ENCODE data around the gene IFNW1. TPM values are rescaled to one million over a fixed set of nuclear protein-coding genes. Genes with fewer than 3 reads are reported as not detected.

IFNW1 gene
- total and polyA plus RNA-seq, 10 of the 15 experiments (the other 5 are each of a cell fraction or from before 2014, with no cell fraction given): 0.06 to 0.11 (median 0.09) TPM; not detected in 7

GRCh38 chr9:21155501-21155900, 13.9 kb upstream of the IFNW1 start:
- TF ChIP-seq SMARCA5 (IDR thresholded peaks at IDR 0.05) (no peak), JUND (IDR thresholded peaks at IDR 0.05; ENCODE audit: low read depth, low read length) (no peak), ZZZ3 (IDR thresholded peaks at IDR 0.05; ENCODE audit: control insufficient read depth, insufficient read length, low read depth) (no peak), MEF2B (IDR thresholded peaks at IDR 0.05; ENCODE audit: partially characterized antibody, poor library complexity, severe bottlenecking) (no peak), POU2F2 (IDR thresholded peaks at IDR 0.05; ENCODE audit: borderline replicate concordance, low read depth, low read length) (no peak), MYB (IDR thresholded peaks at IDR 0.05; ENCODE audit: borderline replicate concordance, low read depth, low read length) (no peak), HCFC1 (IDR thresholded peaks at IDR 0.05; ENCODE audit: low read length) (no peak), IKZF1 (conservative IDR thresholded peaks at IDR 0.05) (no peak), MTA2 (IDR thresholded peaks at IDR 0.05; ENCODE audit: low read depth) (no peak), NR2C2 (IDR thresholded peaks at IDR 0.05; ENCODE audit: borderline replicate concordance, control insufficient read depth, insufficient read length, low read depth) (no peak), ATF7 (IDR thresholded peaks at IDR 0.05; ENCODE audit: low read depth) (no peak), E4F1 (IDR thresholded peaks at IDR 0.05; ENCODE audit: borderline replicate concordance, partially characterized antibody) (no peak), NKRF (conservative IDR thresholded peaks at IDR 0.05) (no peak), SIN3A (IDR thresholded peaks at IDR 0.05; ENCODE audit: low read depth, low read length) (no peak)
- TF ChIP-seq, protein P1, sequence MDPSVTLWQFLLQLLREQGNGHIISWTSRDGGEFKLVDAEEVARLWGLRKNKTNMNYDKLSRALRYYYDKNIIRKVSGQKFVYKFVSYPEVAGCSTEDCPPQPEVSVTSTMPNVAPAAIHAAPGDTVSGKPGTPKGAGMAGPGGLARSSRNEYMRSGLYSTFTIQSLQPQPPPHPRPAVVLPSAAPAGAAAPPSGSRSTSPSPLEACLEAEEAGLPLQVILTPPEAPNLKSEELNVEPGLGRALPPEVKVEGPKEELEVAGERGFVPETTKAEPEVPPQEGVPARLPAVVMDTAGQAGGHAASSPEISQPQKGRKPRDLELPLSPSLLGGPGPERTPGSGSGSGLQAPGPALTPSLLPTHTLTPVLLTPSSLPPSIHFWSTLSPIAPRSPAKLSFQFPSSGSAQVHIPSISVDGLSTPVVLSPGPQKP (IDR thresholded peaks at IDR 0.05; ENCODE audit: low read depth, low read length): no peak
- TF ChIP-seq, protein P2, sequence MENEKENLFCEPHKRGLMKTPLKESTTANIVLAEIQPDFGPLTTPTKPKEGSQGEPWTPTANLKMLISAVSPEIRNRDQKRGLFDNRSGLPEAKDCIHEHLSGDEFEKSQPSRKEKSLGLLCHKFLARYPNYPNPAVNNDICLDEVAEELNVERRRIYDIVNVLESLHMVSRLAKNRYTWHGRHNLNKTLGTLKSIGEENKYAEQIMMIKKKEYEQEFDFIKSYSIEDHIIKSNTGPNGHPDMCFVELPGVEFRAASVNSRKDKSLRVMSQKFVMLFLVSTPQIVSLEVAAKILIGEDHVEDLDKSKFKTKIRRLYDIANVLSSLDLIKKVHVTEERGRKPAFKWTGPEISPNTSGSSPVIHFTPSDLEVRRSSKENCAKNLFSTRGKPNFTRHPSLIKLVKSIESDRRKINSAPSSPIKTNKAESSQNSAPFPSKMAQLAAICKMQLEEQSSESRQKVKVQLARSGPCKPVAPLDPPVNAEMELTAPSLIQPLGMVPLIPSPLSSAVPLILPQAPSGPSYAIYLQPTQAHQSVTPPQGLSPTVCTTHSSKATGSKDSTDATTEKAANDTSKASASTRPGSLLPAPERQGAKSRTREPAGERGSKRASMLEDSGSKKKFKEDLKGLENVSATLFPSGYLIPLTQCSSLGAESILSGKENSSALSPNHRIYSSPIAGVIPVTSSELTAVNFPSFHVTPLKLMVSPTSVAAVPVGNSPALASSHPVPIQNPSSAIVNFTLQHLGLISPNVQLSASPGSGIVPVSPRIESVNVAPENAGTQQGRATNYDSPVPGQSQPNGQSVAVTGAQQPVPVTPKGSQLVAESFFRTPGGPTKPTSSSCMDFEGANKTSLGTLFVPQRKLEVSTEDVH (IDR thresholded peaks at IDR 0.05; ENCODE audit: low read depth, partially characterized antibody): no peak
- no peaks in the 10 kb centered on the region for H3K36me3 ChIP-seq (ENCODE audit: control insufficient read depth in 2 of 2, insufficient read depth in 2 of 2, low read length in 1 of 2)
- H3K27ac ChIP-seq (ENCODE audit: control insufficient read depth, insufficient read depth): no peak overlapping the region
- no peak for FAIRE-seq
- RAD21 ChIA-PET (ENCODE audit: unreplicated experiment): no interaction called here
- no peaks in the 10 kb centered on the region for H3K79me2 ChIP-seq (ENCODE audit: control insufficient read depth, insufficient read depth, low read length)
- no TSS peak for BruUV-seq (replicated peaks)
- ATAC-seq: no peak
- no peaks in the 10 kb centered on the region for H4K20me1 ChIP-seq (ENCODE audit: control insufficient read depth, insufficient read depth)
- no peak for DNase-seq (ENCODE audit: low read depth, low spot score)
- SMC1A ChIA-PET (ENCODE audit: uncharacterized antibody, unreplicated experiment): interaction anchor here (1.1 kb wide), 1 partner anchor 76 kb away, joined by 3 read pairs; no protein-coding TSS in a partner anchor
- CTCF ChIA-PET: interaction anchor here (0.6 kb wide), 1 partner anchor 872 kb away, joined by 3 read pairs; no protein-coding TSS in a partner anchor
- POLR2A ChIA-PET: interaction anchor here (0.7 kb wide), 1 partner anchor 38 kb away, joined by 4 read pairs; no protein-coding TSS in a partner anchor
- in situ Hi-C loops (cut with MboI) (no loop called here), intact Hi-C loops (cut with micrococcal nuclease; ENCODE audit: unreplicated experiment) (no loop called here)
- H2AFZ ChIP-seq (ENCODE audit: control insufficient read depth, low read depth, low read length): no peak overlapping the region
- H3K4me2 ChIP-seq (ENCODE audit: control insufficient read depth, insufficient read depth): no peak overlapping the region
- H3K4me1 ChIP-seq (ENCODE audit: control insufficient read depth, insufficient read depth, low read length): peaks cover 4% of the 10 kb centered on the region
- H3K4me3 ChIP-seq: no peak overlapping the region
- H3K9ac ChIP-seq (ENCODE audit: control insufficient read depth, insufficient read depth, low read length): no peak overlapping the region
- H3K9me3 ChIP-seq (replicated peaks; ENCODE audit: control insufficient read depth, insufficient read depth, low read length): no peaks in the 10 kb centered on the region
- no peaks in the 10 kb centered on the region for H3K27me3 ChIP-seq (replicated peaks in 1 of 2; ENCODE audit: control insufficient read depth in 2 of 2, insufficient read depth in 2 of 2, low read length in 1 of 2)
- 54% methylated on average over 2 of the region's 2 CpGs for WGBS (ENCODE audit: insufficient coverage, insufficient replicate concordance, low lambda C conversion rate, missing lambda C conversion rate)

Data from GM12878 (cell line).